GM13976 (cell line): ENCODE data around the gene NELL1.

Source experiments
- DNase-seq: peaks from one replicate; pipeline ENCODE4 v3.0.0; 2012; ENCODE audit warnings: low spot score
- CTCF ChIP-seq: IDR thresholded peaks from 2 replicates; pipeline ENCODE4 v1.5.1; 2012; ENCODE audit warnings: borderline replicate concordance, mild to moderate bottlenecking; ENCODE audit not compliant: insufficient read depth; ENCODE audit errors: extremely low read depth, missing control alignments, control extremely low read depth
- in situ Hi-C: fragments of 300-500 bp; cut with MboI; formaldehyde crosslinking; loops from one replicate; pipeline ENCODE4 v1.12.0; 2022; ENCODE audit warnings: low sequenced_read_pairs, mixed read lengths, inconsistent platforms; ENCODE audit not compliant: unreplicated experiment

The NELL1 gene

GRCh38 chr11:21485006-21485405 lies 815.6 kb downstream of the NELL1 start:
- DNase-seq, result no peak
- no peak for TF ChIP-seq CTCF
- in situ Hi-C loops, result no loop called here

- in situ Hi-C loops, result no loop called here
- DNase-seq, result no peak
- no peak for TF ChIP-seq CTCF
Measured at GRCh38 chr11:21485426-21485825, 816.0 kb downstream of the NELL1 start.

GRCh38 chr11:21489416-21490115 lies 820.2 kb downstream of the NELL1 start:
- no peak for DNase-seq
- in situ Hi-C loops, result no loop called here
- TF ChIP-seq CTCF, result no peak

- in situ Hi-C loops, result no loop called here
- no peak for DNase-seq
- no peak for TF ChIP-seq CTCF
Measured at GRCh38 chr11:21492931-21493330, 823.5 kb downstream of the NELL1 start.

GRCh38 chr11:21494946-21495345 lies 825.6 kb downstream of the NELL1 start:
- no peak for TF ChIP-seq CTCF
- in situ Hi-C loops, result no loop called here
- no peak for DNase-seq

GRCh38 chr11:21495879-21496278 lies 826.5 kb downstream of the NELL1 start:
- no peak for DNase-seq
- no peak for TF ChIP-seq CTCF
- in situ Hi-C loops, result no loop called here
